ENCODE measurements around the gene C11orf91. TPM values are rescaled to one million over a fixed set of nuclear protein-coding genes. Genes with fewer than 3 reads are reported as not detected.

C11orf91 gene
- total RNA-seq, 1 experiment from 2014 or later = 1.3 TPM

GRCh38 chr11:33655842-33656600 is 44.6 kb downstream of the C11orf91 start:
- no peaks in the 10 kb centered on the region for H3K9me3 ChIP-seq (ENCODE audit: control insufficient read depth, insufficient read depth, low read depth, low read length)
- TF ChIP-seq CTCF (IDR thresholded peaks at IDR 0.05) (no peak), SIN3A (IDR thresholded peaks at IDR 0.05; ENCODE audit: borderline replicate concordance, insufficient read depth, low read depth, low read length) (no peak), POLR2AphosphoS5 (IDR thresholded peaks at IDR 0.05; ENCODE audit: low read depth, low read length) (no peak), REST (IDR thresholded peaks at IDR 0.05; ENCODE audit: insufficient read depth in 1 of 2, low read depth in 2 of 2, low read length in 1 of 2) (no peak), TCF7L2 (IDR thresholded peaks at IDR 0.05; ENCODE audit: low read depth, low read length) (no peak)
- no TSS peak for BruUV-seq (replicated peaks)
- no peaks in the 10 kb centered on the region for H3K27me3 ChIP-seq (ENCODE audit: control insufficient read depth, insufficient read depth, low read length)
- ChIA-PET CTCF (no interaction called here), POLR2A (no interaction called here)
- in situ Hi-C loops (cut with HindIII; ENCODE audit: low pct_unique_long_range_greater_than_20kb, low sequenced_read_pairs) (no loop called here), intact Hi-C loops (cut with micrococcal nuclease; ENCODE audit: unreplicated experiment) (no loop called here)
- H3K27ac ChIP-seq (ENCODE audit: low read length) = no peak overlapping the region
- H3K4me3 ChIP-seq (ENCODE audit: low read depth in 2 of 2, low read length in 2 of 2) = no peak overlapping the region
- no peak for ATAC-seq
- no peaks in the 10 kb centered on the region for H3K4me1 ChIP-seq (ENCODE audit: control insufficient read depth, insufficient read depth, low read length)
- DNase-seq (ENCODE audit: low read depth, low spot score) = no peak
- no peaks in the 10 kb centered on the region for H3K36me3 ChIP-seq (ENCODE audit: control insufficient read depth, insufficient read depth, low read length)

- no peaks in the 10 kb centered on the region for H3K36me3 ChIP-seq (ENCODE audit: control insufficient read depth, insufficient read depth, low read length)
- no peaks in the 10 kb centered on the region for H3K27me3 ChIP-seq (ENCODE audit: control insufficient read depth, insufficient read depth, low read length)
- in situ Hi-C loops (cut with HindIII; ENCODE audit: low pct_unique_long_range_greater_than_20kb, low sequenced_read_pairs) = no loop called here
- ChIA-PET CTCF (no interaction called here), POLR2A (no interaction called here)
- intact Hi-C loops (cut with micrococcal nuclease; ENCODE audit: unreplicated experiment) = no loop called here
- no peaks in the 10 kb centered on the region for H3K9me3 ChIP-seq (ENCODE audit: control insufficient read depth, insufficient read depth, low read depth, low read length)
- BruUV-seq (replicated peaks) = no TSS peak
- DNase-seq (ENCODE audit: low read depth, low spot score) (no peak), ATAC-seq (no peak)
- H3K27ac ChIP-seq (ENCODE audit: low read length) = no peak overlapping the region
- H3K4me3 ChIP-seq (ENCODE audit: low read depth in 2 of 2, low read length in 2 of 2) = no peak overlapping the region
- H3K4me1 ChIP-seq (ENCODE audit: control insufficient read depth, insufficient read depth, low read length) = no peaks in the 10 kb centered on the region
- TF ChIP-seq TCF7L2 (IDR thresholded peaks at IDR 0.05; ENCODE audit: low read depth, low read length) = no peak
These were observed 46.0 kb downstream of the C11orf91 start for GRCh38 chr11:33654594-33654993.

GRCh38 chr11:33652930-33653329 is 47.7 kb downstream of the C11orf91 start:
- TF ChIP-seq CTCF (IDR thresholded peaks at IDR 0.05) (no peak), SIN3A (IDR thresholded peaks at IDR 0.05; ENCODE audit: borderline replicate concordance, insufficient read depth, low read depth, low read length) (no peak), POLR2AphosphoS5 (IDR thresholded peaks at IDR 0.05; ENCODE audit: low read depth, low read length) (no peak), REST (IDR thresholded peaks at IDR 0.05; ENCODE audit: insufficient read depth in 1 of 2, low read depth in 2 of 2, low read length in 1 of 2) (no peak), TCF7L2 (IDR thresholded peaks at IDR 0.05; ENCODE audit: low read depth, low read length) (no peak)
- no peak overlapping the region for H3K27ac ChIP-seq (ENCODE audit: low read length)
- intact Hi-C loops (cut with micrococcal nuclease; ENCODE audit: unreplicated experiment) = no loop called here
- H3K27me3 ChIP-seq (ENCODE audit: control insufficient read depth, insufficient read depth, low read length) = no peaks in the 10 kb centered on the region
- in situ Hi-C loops (cut with HindIII; ENCODE audit: low pct_unique_long_range_greater_than_20kb, low sequenced_read_pairs) = no loop called here
- ChIA-PET CTCF (no interaction called here), POLR2A (no interaction called here)
- no peaks in the 10 kb centered on the region for H3K4me1 ChIP-seq (ENCODE audit: control insufficient read depth, insufficient read depth, low read length)
- no peaks in the 10 kb centered on the region for H3K36me3 ChIP-seq (ENCODE audit: control insufficient read depth, insufficient read depth, low read length)
- H3K9me3 ChIP-seq (ENCODE audit: control insufficient read depth, insufficient read depth, low read depth, low read length) = no peaks in the 10 kb centered on the region
- ATAC-seq = no peak
- DNase-seq (ENCODE audit: low read depth, low spot score) = no peak
- BruUV-seq (replicated peaks) = no TSS peak
- H3K4me3 ChIP-seq (ENCODE audit: low read depth in 2 of 2, low read length in 2 of 2) = no peak overlapping the region
